ENCODE data around the gene CYS1.

- TF ChIP-seq POLR2AphosphoS5 (IDR thresholded peaks at IDR 0.05; ENCODE audit: insufficient read depth in 1 of 2, low read depth in 1 of 2) (no peak), CTCF (IDR thresholded peaks at IDR 0.05) (no peak)
Measured at GRCh38 chr2:10032746-10033105, 47.5 kb downstream of the CYS1 start.
